ENCODE measurements around the gene ZNF14. TPM values are rescaled to one million over a fixed set of nuclear protein-coding genes. Genes with fewer than 3 reads are reported as not detected.
"Not testable (repeated sequence)": the region's sequence is repeated elsewhere in the genome, so short reads cannot be mapped to it uniquely, and the experiment has no call there.

ZNF14 gene
- total and polyA plus RNA-seq, 2 experiments from 2014 or later = 5.5 to 9.6 TPM

DNA sequence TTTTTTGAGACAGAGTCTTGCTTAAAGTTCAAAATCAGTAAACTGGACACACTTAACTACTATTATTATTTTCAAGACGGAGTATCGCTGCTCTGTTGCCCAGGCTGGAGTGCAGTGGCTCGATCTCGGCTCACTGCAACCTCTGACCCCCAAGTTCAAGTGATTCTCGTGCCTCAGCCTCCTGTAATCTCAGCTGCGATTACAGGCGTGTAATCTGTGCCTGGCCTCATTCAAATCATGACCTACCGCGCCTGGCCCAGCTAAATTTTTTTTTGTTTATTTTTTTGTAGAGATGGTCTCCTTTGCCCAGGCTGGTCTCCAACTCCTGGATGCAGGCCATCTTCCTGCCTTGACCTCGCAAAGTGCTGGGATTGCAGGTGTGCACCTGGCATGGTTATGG, 41.2 kb downstream of the ZNF14 start:
- Histone ChIP-seq H3K36me3 (no peaks in the 10 kb centered on the region), H3K4me1 (ENCODE audit: low read depth) (no peaks in the 10 kb centered on the region), H3K4me3 (no peak overlapping the region), H3K27ac (no peak overlapping the region), H3K27me3 (no peaks in the 10 kb centered on the region), H3K9me3 (ENCODE audit: low read depth) (no peaks in the 10 kb centered on the region)
- TF ChIP-seq, protein P1, sequence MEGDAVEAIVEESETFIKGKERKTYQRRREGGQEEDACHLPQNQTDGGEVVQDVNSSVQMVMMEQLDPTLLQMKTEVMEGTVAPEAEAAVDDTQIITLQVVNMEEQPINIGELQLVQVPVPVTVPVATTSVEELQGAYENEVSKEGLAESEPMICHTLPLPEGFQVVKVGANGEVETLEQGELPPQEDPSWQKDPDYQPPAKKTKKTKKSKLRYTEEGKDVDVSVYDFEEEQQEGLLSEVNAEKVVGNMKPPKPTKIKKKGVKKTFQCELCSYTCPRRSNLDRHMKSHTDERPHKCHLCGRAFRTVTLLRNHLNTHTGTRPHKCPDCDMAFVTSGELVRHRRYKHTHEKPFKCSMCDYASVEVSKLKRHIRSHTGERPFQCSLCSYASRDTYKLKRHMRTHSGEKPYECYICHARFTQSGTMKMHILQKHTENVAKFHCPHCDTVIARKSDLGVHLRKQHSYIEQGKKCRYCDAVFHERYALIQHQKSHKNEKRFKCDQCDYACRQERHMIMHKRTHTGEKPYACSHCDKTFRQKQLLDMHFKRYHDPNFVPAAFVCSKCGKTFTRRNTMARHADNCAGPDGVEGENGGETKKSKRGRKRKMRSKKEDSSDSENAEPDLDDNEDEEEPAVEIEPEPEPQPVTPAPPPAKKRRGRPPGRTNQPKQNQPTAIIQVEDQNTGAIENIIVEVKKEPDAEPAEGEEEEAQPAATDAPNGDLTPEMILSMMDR (IDR thresholded peaks at IDR 0.05; ENCODE audit: low read depth, low read length) = no peak
- DNase-seq (ENCODE audit: low read depth in 1 of 2, low spot score in 1 of 2) = no peak

DNA sequence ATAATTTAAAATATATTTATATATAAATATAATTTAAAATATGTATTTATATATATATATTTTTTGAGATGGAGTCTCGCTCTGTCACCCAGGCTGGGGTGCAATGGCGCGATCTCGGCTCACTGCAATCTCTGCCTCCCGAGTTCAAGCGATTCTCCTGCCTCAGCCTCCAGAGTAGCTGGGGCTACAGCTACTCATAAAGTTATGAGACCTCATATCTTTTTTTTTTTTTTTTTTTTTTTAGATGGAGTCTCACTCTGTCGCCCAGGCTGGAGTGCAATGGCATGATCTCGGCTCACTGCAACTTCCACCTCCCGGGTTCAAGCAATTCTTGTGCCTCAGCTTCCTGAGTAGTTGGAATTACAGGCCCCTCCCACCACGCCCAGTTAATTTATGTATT, 43.9 kb downstream of the ZNF14 start:
- not testable (repeated sequence) for H3K36me3 ChIP-seq; H3K4me1 ChIP-seq (ENCODE audit: low read depth); DNase-seq (ENCODE audit: low read depth in 1 of 2, low spot score in 1 of 2); H3K27me3 ChIP-seq; H3K4me3 ChIP-seq; H3K9me3 ChIP-seq (ENCODE audit: low read depth); H3K27ac ChIP-seq

DNA sequence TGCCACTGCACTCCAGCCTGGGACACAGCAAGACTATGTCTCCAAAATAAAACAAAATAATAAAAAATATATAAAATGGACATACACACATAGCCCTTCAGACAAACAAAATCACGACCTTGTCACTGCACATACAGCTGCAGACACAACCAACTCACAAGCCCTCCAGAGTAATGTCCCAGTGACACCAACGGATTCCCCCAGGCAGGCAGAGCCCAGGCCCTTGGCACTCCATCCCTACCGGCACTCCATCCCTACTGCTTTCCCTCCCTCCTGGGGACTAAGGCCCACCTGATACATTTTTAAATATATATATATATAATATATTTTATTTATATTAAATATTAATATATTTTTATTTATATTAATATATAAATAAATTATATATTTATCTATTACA, 45.8 kb downstream of the ZNF14 start:
- H3K4me1 ChIP-seq (ENCODE audit: low read depth) = no peaks in the 10 kb centered on the region
- H3K27me3 ChIP-seq = no peaks in the 10 kb centered on the region
- no peak overlapping the region for H3K4me3 ChIP-seq
- TF ChIP-seq, protein P1 (IDR thresholded peaks at IDR 0.05; ENCODE audit: low read depth, low read length) = no peak
- H3K36me3 ChIP-seq = no peaks in the 10 kb centered on the region
- no peak for DNase-seq (ENCODE audit: low read depth in 1 of 2, low spot score in 1 of 2)
- no peaks in the 10 kb centered on the region for H3K9me3 ChIP-seq (ENCODE audit: low read depth)
- no peak overlapping the region for H3K27ac ChIP-seq

DNA sequence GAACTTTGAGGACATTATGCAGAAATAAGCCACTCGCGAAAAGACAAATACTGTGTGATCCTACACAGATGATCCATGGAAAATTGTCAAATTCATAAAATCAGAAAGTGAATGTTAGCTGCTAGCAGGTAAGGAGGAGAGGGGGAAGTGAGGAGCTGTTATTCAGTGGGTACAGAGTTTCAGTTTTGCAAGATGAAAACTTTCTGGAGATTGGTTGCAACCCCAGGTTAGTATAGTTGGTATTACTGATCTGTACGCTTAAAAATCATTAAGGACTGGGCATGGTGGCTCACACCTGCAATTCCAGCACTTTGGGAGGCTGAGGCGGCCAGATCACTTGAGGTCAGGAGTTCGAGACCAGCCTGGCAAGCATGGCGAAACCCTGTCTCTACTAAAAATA, 46.3 kb downstream of the ZNF14 start:
- Histone ChIP-seq H3K36me3 (no peaks in the 10 kb centered on the region), H3K4me1 (ENCODE audit: low read depth) (no peaks in the 10 kb centered on the region), H3K9me3 (ENCODE audit: low read depth) (no peaks in the 10 kb centered on the region), H3K4me3 (no peak overlapping the region), H3K27ac (no peak overlapping the region), H3K27me3 (no peaks in the 10 kb centered on the region)
- TF ChIP-seq, protein P1 (IDR thresholded peaks at IDR 0.05; ENCODE audit: low read depth, low read length) = no peak
- DNase-seq (ENCODE audit: low read depth in 1 of 2, low spot score in 1 of 2) = no peak

DNA sequence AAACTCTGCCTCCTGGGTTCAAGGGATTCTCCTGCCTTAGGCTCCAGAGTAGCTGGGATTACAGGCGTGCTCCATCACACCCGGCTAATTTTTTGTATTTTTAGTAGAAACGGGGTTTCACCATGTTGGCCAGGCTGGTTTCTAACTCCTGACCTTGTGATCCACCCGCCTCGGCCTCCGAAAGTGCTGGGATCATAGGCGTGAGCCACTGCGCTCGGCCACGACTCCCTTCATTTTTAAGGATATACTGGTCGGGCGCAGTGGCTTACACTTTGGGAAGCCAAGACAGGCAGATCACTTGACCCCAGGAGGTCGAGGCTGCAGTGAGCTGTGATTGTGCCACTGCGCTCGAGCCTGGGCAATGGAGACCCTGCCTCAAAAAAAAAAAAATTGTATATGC, 46.8 kb downstream of the ZNF14 start:
- not testable (repeated sequence) for H3K4me3 ChIP-seq; H3K27me3 ChIP-seq; H3K9me3 ChIP-seq (ENCODE audit: low read depth); H3K27ac ChIP-seq; H3K36me3 ChIP-seq; DNase-seq (ENCODE audit: low read depth in 1 of 2, low spot score in 1 of 2); H3K4me1 ChIP-seq (ENCODE audit: low read depth)

DNA sequence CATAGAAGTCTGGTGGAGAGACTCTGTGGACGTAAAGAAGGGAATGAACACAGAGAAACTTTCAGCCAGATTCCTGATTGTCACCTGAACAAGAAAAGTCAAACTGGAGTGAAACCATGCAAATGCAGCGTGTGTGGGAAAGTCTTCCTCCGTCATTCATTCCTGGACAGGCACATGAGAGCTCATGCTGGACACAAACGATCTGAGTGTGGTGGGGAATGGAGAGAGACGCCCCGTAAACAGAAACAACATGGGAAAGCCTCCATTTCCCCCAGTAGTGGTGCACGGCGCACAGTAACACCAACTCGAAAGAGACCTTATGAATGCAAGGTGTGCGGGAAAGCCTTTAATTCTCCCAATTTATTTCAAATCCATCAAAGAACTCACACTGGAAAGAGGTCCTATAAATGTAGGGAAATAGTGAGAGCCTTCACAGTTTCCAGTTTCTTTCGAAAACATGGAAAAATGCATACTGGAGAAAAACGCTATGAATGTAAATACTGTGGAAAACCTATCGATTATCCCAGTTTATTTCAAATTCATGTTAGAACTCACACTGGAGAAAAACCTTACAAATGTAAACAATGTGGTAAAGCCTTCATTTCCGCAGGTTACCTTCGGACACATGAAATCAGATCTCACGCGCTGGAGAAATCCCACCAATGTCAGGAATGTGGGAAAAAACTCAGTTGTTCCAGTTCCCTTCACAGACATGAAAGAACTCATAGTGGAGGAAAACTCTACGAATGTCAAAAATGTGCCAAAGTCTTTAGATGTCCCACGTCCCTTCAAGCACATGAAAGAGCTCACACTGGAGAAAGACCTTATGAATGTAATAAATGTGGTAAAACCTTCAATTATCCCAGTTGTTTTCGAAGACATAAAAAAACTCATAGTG, 53.5 kb downstream of the ZNF14 start:
- no peak for DNase-seq (ENCODE audit: low read depth in 1 of 2, low spot score in 1 of 2)
- H3K9me3 ChIP-seq (ENCODE audit: low read depth) = no peaks in the 10 kb centered on the region
- TF ChIP-seq, protein P1 (IDR thresholded peaks at IDR 0.05; ENCODE audit: low read depth, low read length) = no peak
- no peaks in the 10 kb centered on the region for H3K27me3 ChIP-seq
- no peak overlapping the region for H3K27ac ChIP-seq
- H3K4me1 ChIP-seq (ENCODE audit: low read depth) = no peaks in the 10 kb centered on the region
- H3K36me3 ChIP-seq = peaks cover 10% of the 10 kb centered on the region
- H3K4me3 ChIP-seq = no peak overlapping the region
